Activated gamma-delta T cell treated with Interleukin-2 at 50 U/mL for 16 hours (primary cell): ENCODE results near the gene ALDH3A2.
"Not testable (repeated sequence)": the region's sequence is repeated elsewhere in the genome, so short reads cannot be mapped to it uniquely, and the experiment has no call there.

Experiments used
- DNase-seq: peaks from one replicate; pipeline ENCODE4 v3.0.0-alpha.2; 2020

ALDH3A2 gene

DNA sequence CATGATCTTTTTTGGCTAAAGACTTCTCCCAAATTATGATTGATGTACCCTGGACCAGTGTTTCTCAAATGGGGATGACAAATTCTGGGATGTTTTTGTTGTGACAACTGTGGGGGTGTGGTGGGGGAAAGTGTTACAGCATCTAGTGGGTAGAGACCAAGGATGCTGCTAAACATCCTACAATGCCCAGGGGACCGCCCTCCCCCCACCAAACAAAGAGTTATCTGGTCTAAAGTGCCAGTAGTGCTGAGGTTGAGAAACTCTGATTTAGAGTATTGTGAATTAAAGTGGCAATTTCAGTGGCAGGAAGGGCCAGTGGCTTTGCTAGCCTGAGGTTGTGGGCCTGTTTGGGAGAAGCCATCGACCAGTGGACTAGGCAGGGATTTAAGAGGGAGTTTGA is 34.6 kb downstream of the ALDH3A2 start:
- DNase-seq = no peak

DNA sequence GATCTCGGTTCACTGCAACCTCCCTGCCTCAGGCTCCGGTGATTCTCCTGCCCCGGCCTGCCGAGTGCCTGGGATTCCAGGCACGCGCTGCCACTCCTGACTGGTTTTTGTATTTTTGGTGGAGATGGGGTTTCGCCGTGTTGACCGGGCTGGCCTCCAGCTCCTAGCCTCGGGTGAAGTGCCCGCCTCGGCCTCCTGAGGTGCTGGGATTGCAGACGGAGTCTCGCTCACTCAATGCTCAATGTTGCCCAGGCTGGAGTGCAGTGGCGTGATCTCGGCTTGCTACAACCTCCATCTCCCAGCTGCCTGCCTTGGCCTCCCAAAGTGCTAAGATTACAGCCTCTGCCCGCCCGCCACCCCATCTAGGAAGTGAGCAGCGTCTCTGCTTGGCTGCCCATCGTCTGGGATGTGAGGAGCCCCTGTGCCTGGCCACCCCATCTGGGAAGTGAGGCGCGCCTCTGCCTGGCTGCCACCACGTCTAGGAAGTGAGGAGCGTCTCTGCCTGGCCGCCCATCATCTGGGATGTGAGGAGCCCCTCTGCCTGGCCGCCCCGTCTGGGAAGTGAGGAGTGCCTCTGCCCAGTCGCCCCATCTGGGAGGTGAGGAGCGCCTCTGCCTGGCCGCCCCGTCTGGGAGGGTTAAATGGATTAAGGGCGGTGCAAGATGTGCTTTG is 36.5 kb downstream of the ALDH3A2 start:
- not testable (repeated sequence) for DNase-seq

DNA sequence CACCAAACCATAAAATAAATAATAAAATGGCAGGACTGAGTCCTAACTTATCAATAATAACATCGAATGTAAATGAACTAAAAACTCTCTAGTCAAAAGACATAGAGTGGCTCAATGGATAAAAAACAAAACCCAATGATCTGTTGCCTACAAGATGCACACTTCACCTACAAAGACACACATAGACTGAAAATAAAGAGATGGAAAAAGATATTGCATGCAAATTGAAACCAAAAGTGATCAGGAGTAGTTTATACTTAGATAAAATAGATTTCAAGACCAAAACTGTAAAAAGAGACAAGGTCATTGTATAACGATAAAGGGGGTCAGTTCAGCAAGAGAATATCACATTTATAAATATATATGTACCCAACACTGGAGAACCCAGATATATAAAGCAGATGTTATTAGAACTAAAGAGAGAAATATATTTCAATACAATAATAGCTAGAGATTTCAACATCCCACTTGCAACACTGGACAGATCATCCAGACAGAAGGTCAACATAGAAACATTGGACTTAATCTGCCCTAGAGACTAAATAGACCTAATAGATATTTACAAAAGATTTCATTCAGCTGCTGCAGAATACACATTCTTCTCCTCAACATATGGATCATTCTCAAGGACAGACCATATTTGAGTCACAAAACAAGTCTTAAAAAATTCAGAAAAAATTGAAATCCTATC is 38.0 kb downstream of the ALDH3A2 start:
- no peak for DNase-seq

DNA sequence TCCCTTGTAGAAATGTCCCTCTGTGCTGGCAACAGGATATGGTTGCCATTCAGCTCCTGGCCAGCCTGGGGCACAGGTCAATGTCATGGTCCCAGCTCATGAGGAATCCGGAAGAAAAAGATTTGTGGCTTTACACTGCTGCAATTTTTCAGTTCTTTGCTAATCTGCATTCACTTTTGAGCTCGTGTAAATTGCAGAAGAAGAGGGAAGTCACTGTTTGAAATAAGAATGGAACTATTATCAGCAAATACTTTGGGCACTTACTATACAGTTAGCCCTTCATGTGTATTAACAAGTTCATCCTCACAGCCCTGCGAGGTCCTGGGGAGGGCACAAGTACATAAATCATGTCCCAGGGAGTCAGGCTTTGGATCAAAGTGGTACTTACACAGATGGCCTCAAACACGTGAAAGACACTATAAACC is 53.7 kb downstream of the ALDH3A2 start:
- no peak for DNase-seq

DNA sequence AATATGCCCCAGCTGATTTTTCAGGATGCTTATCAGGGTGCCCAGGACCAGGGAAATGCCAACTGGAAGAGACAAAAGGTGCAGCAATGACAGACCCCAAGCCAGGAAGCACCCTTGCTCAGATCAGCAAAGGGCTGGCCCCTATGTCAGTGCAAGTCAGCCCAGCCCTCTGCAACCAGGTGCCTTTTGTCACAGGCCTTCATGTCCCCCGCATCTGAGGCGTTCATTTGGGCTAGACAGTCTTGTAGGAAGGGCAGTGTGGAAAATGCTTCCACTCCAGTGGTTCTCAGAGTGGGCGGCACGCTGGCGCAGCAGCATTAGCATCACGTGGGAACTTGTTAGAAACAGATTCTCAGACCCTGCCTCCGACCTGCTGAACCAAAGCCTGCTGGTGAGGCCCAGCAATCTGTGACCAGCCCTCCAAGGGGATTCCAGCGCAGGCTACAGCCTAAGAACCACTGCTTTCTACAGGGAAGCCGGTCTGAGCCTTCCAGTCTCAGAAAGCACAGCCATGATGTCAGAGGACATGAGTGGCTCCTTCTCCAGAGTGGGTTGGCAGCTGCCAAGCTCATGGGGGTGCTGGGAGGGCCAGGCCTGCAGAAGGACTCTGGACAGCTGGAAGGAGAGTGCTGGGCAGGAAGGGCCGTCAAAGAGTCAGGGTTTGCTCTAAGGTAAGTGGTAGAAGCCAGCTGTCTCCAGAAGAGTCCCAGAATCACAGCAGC is 54.7 kb downstream of the ALDH3A2 start:
- no peak for DNase-seq

DNA sequence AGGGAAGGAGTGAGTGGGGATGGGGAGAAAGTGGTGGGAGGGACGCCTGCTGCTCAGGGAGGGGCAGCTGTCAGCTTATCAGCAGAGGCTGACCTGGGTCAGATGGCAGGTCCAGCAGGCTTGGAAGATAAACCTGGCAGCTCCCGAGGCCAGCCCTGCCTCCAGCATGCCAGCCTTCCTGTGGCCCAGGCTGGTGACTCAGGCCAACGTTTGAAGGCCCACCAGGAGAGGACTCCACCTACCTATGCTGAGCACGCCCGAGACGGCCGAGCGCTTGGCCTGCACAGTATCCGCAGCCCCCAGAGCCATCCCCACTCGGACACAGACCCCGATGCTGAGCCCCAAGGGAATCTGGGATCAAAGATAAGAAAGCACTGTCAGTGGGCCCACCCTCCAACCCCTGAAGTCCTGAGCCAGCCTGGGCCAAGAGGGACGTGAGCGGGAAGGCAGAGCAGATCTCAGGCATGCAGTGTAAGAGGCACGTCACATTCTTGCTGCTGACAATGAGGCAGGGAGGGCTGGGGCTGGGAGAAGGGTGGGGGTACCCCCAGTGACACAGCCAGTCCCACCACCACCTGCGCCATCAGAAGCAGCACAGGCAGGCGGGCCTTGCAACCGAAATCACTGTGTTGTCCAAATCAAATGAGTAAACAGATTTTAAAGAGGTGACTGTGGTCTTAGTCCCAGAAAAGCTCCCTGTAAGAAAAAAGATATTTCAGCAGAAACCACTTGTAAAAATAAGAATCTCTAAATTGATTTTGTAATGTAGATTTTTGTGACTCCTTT is 55.5 kb downstream of the ALDH3A2 start:
- DNase-seq = no peak

DNA sequence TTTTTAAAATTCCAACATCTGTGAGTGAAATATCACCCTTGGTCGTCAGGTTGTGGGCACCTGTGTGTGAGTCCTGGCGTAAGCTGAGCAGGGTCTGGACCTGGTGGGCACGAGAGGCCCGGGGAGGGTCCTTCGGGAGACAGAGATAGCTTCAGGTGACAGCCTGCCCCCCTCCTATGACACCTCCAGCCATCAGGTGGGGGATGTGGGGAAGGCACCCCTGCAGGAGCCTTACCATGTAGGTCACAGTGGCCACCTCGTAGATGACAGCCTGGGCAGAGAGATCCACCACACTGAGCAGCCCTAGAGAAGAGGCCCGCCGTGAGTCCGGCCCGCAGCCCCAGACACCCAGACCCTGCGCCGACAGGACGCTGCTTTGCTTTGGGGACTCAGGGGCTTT is 56.6 kb downstream of the ALDH3A2 start:
- DNase-seq = no peak

DNA sequence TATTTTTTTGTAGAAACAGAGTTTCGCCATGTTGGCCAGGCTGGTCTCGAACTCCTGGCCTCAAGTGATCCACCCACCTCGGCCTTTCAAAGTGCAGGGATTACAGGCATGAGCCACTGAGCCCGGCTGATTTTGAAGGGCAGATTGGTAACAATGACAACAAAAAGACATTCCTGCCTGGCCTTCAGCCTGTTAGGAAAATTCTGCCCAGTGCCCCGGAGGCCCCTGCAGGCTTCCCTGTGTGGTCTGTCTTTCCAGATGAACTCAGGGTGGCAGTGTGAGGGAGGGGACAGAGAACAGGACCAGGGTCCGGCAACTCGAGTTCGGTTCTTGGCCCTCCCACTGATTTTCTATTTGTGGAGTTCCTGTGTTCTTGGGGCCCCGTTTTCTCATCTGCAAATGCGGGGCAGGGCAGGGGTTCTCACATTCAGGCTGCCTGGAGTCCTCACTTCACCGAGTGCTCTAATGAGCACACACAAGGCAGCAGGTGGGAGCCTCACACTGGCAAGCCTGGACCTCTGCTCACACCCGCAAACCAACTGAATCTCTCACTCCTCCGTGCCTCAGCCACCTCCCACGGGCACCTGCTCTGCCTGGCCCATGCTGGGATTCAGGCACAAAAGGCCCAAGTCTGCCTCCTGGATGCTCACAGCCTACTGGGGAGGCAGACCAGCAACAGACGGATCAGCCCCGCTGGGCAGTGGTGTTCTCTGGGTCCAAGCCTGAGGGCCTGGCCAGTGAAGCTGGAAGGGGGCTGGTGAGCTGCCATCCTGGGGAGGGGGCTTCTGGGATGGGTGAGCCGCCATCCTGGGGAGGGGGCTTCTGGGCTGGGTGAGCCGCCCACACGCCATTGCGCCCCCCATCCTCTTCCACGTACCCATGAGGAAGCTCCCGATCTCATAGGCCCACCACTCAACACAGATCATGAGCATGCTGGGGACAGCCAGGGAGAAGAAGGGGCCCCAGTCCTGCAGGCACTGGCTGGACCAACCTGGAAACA is 57.5 kb downstream of the ALDH3A2 start:
- DNase-seq = no peak

DNA sequence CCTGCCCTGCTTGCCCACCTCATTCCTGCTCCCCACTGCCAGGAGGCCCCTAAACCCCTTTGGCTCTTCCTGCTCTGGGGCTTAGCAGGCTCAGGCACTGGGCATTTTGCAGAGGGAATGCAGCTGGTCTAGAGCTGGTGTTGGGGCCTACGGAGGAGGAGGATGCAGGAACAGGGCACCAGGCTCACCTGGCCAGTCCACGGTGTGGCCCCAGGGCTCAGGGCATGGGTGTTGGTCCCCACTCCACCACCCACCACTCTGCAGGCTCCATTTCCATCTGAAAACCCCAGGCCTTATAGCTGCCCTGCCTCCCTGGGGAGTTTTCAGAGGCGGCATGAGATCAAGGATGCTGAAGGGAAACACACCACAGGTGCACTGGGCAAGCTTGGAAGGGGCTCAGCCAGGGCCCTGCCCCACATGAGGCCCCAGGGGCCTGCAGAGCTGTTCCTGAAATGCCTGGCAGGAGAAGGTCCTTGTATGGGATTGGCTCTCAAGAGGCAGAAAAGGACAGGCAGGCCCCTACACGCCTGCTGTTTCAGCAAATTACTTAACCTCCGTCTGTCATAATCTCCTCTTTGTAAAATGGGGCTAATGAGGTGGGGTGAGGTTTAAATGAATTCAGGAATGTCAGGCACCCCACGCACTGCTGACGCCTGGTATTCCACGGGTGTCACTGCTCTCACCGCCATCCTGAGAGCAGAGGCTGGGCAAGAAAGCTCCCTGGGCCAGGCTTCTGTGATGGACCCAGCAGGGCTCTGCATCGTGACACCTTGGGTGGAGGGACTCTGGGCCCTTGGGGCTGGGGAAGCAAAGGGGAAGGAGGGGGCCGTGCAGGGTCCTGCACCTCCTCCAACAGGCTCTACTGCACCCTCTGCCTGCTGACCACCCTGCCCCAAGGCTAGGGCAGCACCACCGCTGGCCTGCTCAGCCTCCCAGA is 58.5 kb downstream of the ALDH3A2 start:
- no peak for DNase-seq

DNA sequence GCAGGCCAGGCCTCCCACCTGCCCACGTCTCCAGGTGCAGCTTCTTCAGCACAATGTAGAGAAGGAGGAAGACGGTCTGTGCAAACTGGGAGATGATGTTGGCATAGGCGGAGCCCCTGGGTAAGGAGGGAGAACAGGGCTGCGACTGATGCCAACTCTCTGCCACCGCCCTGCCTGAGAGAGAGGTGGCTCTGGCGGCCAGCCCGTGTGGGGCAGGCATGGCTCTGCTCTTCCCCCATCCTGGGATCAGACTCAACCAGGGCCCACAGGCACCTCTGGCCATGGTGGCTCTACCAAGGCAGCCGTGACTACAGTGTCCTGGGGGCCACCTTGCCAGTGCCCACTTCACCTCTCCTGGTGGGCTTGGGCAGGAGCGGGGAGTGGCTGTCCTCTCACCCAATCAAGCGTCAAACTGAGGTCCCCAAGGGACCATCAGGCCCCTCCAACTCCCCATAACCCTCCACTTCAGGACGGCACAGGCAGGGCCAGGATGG is 59.2 kb downstream of the ALDH3A2 start:
- no peak for DNase-seq

DNA sequence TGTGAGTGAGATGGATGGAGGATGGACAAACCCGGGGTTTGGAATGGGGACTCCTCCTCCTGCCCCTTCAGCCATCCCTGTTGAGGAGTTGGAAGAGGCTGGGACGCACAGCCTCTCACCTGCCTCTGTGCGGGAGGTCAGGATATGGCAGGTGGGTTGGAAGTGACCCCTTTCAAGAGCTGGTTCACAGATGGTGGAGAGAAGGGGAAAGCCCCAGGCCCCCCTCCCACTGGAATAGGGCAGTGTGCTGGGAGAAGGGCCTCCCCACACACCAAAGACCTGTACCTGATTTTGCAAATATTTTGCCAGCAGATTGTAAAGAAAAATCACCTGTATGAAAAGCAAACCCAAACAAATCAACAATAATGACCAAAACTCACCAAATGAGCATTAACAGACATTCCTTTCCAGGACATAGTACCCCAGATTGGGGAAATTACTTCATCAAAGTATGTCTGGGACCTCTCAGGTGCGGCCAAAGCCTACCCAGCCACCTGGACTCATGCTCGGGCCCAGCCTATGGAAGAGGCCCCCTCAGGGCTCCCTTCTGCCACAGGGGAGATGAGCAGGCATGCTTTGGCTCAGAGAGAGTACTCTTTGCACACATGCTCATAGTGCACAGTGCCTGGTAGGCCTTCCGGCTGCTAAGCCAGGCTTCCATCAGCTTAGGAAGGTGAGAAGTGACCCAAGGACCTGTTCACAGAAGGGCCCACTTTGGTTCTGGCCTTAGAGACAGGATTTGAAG is 60.1 kb downstream of the ALDH3A2 start:
- no peak for DNase-seq

DNA sequence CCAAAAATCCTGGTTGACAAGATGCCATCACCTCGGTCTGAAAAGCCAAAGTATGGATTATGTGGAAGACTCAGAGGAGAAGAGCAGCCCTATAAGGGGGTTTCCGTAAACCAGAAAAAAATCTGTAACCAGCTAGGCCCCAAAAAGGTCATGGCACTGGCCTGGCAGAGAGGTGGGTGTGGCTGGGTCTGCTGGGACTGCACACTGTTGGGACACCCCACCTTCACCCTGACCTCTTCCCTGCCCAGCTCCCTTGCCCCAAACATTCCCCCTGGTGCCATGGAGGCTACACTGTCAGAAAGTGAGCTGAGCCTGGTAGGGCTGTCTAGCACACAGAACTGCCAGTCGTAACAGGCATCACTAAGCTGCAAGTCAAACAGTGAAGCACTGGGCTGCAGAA is 61.3 kb downstream of the ALDH3A2 start:
- DNase-seq = no peak

DNA sequence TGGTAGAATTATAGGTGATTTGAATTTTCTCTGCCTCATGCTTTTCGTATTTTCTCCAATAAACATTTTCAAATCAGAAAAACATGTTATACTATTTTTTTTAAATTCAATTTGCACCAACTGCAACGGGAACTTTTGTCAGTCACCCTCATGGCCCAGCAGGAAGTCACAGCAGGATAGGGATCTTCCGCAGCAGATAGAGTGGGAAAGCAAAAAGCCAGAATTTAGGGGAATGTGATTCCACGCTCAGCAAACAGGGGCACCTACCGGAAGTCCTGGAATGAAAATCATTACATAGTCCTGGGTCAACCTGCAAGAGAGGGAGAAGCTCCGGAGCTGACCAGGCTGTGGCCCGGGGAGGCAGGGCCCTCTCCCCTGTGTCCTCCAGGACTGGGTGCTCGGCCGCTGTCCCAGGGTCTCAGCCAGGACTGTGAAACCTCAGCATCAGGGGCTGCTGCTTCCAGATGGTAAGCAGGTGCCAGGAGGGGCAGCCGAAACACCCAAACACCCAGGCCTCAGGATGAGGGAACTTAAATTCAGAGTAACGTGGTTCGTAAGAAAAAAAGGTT is 64.0 kb downstream of the ALDH3A2 start:
- no peak for DNase-seq

DNA sequence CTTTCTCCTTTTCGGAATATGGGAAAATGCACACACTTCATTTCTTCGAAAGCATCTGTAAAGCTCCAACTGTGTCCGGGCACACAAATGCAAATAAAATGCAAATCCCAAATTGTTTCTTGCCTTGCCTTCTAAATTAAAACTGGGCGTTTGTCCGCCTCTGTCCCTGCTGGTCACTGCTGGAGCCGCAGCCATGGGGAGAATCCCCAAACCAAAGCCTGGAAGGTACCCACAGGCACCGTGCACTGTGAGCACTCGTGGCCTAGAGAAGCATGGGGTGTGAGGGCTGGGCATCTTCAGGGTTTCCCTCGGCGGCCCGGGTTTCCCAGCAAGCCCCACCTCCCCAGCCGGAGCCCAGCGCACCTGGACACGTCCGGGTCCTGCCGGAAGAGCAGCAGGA is 64.9 kb downstream of the ALDH3A2 start:
- DNase-seq = no peak

DNA sequence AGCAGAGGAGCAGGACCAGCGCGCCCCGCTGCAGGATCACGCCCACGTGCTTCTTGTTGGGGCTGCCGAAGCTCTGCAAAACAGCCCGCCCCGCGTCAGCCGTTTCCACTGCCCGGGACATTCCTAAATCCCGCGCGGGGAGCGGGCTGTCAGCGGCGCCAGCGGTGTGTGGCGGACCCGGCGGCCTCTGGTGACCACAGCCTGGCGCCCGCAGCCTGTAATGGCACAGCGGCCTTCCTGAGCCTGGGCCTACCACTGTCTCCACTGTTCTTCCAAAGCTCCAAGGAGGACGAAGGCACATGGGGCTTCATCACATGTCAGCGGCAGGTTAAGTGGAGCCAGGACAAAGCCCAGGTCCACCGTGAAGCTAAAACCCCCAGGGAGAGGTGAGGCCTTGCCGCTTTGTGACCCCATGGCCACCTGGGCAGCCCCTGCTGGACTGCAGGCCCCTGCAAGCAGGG is 65.4 kb downstream of the ALDH3A2 start:
- no peak for DNase-seq

DNA sequence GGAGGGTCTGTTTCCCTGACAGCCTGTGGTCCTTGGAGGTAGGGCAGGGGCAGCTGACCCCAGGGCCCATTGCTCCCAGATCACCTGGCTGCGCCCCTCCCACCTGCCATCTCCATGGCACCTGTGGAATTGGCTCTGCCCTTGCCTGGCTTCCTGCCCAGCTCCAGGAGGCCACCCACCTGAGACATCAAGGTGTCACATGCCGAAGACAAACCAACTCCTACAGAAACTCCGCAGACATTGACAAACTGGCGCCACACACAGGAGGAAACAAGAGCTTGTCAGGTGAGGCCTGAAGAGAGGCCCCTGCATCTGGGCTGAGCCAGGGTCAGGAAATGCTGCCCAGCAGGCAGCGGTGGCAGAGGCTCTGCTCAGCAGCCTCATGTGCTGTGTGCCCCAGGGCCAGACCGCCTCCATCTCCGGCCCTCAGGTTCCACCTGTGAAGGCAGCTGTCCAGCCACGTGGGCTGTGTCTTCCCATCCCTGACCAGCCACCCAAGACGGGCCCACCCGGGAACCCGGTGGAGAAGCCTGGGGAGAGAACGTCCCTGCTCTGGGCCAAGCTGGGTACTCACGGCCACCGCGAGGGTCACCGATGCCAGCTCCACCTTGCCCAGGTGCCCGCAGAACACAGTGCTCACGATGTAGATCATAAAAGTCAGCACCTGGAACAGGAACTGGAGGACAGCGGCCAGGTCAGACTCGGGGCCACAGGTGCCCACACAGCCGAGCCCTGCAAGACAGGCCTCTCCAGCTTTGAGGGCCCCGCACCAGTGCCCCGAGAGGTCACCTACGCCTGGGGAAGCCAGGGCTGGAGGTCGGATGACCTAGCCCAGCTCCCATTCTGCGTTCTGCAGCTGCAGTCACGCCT is 66.2 kb downstream of the ALDH3A2 start:
- DNase-seq = no peak

DNA sequence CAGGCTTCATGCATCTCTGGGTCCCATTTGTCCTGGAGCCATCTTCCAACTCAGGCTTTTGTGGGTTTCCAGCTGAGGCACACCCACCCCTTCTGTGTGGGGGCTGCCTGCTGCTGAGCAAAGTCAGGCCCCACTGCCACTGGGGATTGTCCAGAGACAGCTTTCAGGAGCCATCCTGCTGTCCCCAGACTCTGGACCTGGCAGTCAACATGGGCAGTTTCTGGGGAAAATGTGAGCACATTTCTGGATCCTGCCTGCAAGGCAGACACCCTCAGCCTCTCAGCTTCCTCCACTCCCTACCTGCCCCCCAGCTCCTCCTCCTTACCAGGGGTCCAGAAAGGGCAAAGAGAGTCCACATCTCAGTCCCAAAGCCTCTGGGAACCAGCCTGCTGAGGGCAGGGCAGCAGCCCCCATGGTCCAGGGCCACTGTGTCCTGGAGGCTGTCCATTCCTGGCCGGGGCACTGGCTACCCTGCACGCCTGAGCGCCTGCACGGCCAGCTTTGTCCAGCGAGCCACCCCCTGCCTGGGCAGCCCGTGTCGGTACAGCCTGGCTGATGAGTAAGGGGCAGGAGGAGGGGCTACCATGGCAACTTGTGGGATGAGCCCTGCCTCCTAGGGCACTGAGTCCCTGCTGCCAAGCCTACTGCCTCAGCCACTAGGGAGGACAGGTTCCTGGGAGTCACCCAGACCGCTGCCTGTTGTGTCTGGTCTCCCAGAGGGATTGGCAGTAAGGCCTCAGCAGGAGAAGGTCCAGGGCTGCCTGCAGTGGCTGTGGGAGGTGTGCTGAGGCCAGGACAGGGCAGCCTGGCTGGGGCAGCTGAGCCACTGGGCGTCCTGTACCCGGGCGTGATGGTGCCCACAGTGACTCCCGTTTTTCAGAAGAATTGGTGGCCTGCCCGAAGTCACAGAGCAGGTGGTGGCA is 67.8 kb downstream of the ALDH3A2 start, which contains the start of gene SLC47A2:
Gene SLC47A2 (minus strand): TSS at position 477 of the 923 bp plus-strand sequence. CDS start 29 bp downstream, at position 448.
- no peak for DNase-seq
